Suprapubic skin (tissue), 4 donors: Measurements from ENCODE around the gene PCNX1. TPM values are rescaled to one million over a fixed set of nuclear protein-coding genes. Genes with fewer than 3 reads are reported as not detected.

Source experiments
- DNase-seq, 2 donors: peaks; one replicate each; pipeline ENCODE4 v3.0.0-alpha.2; 2019; ENCODE audit warnings: low spot score in 2 of 2
- H3K27ac ChIP-seq: fragments of 200-600 bp; sonication (generic); one replicate; pipeline ENCODE4 v1.5.1; 2019
- H3K27me3 ChIP-seq: fragments of 200-600 bp; sonication (generic); one replicate; pipeline ENCODE4 v1.5.1; 2019
- H3K36me3 ChIP-seq: fragments of 200-600 bp; sonication (generic); one replicate; pipeline ENCODE4 v1.5.1; 2019
- H3K4me1 ChIP-seq: fragments of 200-600 bp; sonication (generic); one replicate; pipeline ENCODE4 v1.5.1; 2019
- H3K4me3 ChIP-seq: fragments of 200-600 bp; sonication (generic); one replicate; pipeline ENCODE4 v1.5.1; 2019; ENCODE audit warnings: mild to moderate bottlenecking
- H3K9me3 ChIP-seq: fragments of 200-600 bp; sonication (generic); one replicate; pipeline ENCODE4 v1.5.1; 2019
- EP300 ChIP-seq: sonication (generic); formaldehyde crosslinking; IDR thresholded peaks from one replicate; pipeline ENCODE4 v1.6.1; 2017; ENCODE audit warnings: antibody characterized with exemption
- POLR2A ChIP-seq, 2 donors: fragments of 450-650 bp; IDR thresholded peaks; one replicate each; pipeline ENCODE4 v1.6.1; 2017; ENCODE audit warnings: antibody characterized with exemption in 2 of 2, mild to moderate bottlenecking in 2 of 2, moderate library complexity in 2 of 2
- POLR2AphosphoS5 ChIP-seq, 3 donors: sonication (generic); formaldehyde crosslinking; IDR thresholded peaks; one replicate each; pipeline ENCODE4 v1.6.1; 2017; ENCODE audit warnings: antibody characterized with exemption in 3 of 3
- WGBS: methylation state at CpG from one replicate; pipeline ENCODE4 v1.1.5; 2018; 5-methylcytosine and 5-hydroxymethylcytosine counted together
- total RNA-seq, 4 donors: library from RNA; depleted of rRNA; stranded (reverse); fragments of >200 nt; gene quantifications; one replicate each; pipeline ENCODE4 v1.1.0, GENCODE V29; 2016
- TF ChIP-seq, protein P1 (sequence below), 2 donors: fragments of 200-600 bp in 1 of 2; fragments of 450-650 bp in 1 of 2; sonication (generic) in 1 of 2; IDR thresholded peaks; one replicate each; pipeline ENCODE4 v1.5.1; 2016 to 2019; ENCODE audit warnings: antibody characterized with exemption in 2 of 2, mild to moderate bottlenecking in 1 of 2, moderate library complexity in 1 of 2

PCNX1 gene
- total RNA-seq, 4 donors from 2014 or later, result 22.0 to 95.4 (median 29.7) TPM

DNA sequence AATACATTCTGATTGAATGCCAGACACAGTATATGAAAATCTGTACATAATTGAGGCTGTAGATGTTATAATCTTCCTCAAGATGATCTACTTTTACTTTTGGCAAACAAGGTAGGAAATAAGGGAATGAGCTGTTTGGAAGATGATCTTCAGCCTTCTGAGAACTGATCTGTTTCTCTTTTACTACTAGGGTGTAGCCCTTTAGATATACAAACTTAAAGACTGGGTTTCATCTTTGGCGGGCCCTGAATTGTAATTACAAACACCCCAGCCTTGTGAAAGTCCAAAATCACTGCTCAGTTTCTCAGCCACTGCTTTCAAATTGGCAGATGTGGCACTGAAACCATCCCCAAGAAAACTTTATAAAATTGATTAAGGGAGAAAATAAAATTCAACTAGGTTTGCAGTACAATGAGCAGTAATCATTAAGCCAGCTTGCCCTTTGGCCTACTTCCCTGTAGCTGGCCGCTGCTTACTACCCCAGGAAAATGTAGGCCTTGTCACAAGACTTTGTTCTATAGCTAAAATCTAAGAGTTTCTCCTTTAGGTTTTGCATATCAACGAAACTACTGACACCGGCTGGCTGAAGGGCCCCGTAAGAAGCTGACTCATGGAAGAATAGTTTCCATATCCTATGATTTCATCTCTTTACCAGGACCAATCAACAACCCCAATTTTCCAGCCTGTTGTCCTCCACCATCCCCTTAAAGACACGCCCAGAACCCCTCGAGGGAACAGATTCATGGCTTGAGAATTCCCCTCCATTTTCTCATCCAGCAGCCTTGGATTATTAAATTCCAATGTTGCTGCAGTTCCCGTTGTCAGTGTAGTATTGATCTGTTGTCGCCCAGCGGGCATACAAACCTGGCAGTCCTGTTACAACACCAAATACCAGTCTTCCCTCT is 210.8 kb downstream of the PCNX1 start:
- Histone ChIP-seq H3K4me1 (peaks cover 5% of the 10 kb centered on the region), H3K4me3 (no peak overlapping the region), H3K36me3 (no peaks in the 10 kb centered on the region), H3K27ac (peak overlapping the region; percentile 23), H3K27me3 (no peaks in the 10 kb centered on the region), H3K9me3 (no peaks in the 10 kb centered on the region)
- 59% methylated on average over 10 of the region's 10 CpGs for WGBS
- TF ChIP-seq POLR2AphosphoS5 (IDR thresholded peaks at IDR 0.05) (no peak), POLR2A (IDR thresholded peaks at IDR 0.05) (no peak), EP300 (no peak)
- TF ChIP-seq, protein P1, sequence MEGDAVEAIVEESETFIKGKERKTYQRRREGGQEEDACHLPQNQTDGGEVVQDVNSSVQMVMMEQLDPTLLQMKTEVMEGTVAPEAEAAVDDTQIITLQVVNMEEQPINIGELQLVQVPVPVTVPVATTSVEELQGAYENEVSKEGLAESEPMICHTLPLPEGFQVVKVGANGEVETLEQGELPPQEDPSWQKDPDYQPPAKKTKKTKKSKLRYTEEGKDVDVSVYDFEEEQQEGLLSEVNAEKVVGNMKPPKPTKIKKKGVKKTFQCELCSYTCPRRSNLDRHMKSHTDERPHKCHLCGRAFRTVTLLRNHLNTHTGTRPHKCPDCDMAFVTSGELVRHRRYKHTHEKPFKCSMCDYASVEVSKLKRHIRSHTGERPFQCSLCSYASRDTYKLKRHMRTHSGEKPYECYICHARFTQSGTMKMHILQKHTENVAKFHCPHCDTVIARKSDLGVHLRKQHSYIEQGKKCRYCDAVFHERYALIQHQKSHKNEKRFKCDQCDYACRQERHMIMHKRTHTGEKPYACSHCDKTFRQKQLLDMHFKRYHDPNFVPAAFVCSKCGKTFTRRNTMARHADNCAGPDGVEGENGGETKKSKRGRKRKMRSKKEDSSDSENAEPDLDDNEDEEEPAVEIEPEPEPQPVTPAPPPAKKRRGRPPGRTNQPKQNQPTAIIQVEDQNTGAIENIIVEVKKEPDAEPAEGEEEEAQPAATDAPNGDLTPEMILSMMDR (IDR thresholded peaks at IDR 0.05), result no peak
- DNase-seq, result no peak

- H3K27ac ChIP-seq, result no peak overlapping the region
These were observed 211.8 kb downstream of the PCNX1 start for GRCh38 chr14:71119075-71119474.

GRCh38 chr14:71119832-71120231 is 212.6 kb downstream of the PCNX1 start:
- Histone ChIP-seq H3K27me3 (no peaks in the 10 kb centered on the region), H3K27ac (no peak overlapping the region), H3K4me1 (peaks cover 5% of the 10 kb centered on the region), H3K36me3 (no peaks in the 10 kb centered on the region), H3K9me3 (no peaks in the 10 kb centered on the region), H3K4me3 (no peak overlapping the region)
- TF ChIP-seq EP300, result no peak
- no peak for TF ChIP-seq POLR2A (IDR thresholded peaks at IDR 0.05)
- TF ChIP-seq POLR2AphosphoS5 (IDR thresholded peaks at IDR 0.05), result no peak
- 91% methylated on average over 1 of the region's 1 CpG for WGBS
- no peak for DNase-seq

More at GRCh38 chr14:71119075-71119474, 211.8 kb downstream of the PCNX1 start:
- 93% methylated on average over 1 of the region's 1 CpG for WGBS
- H3K4me1 ChIP-seq, result peaks cover 5% of the 10 kb centered on the region
- no peak for DNase-seq
- H3K4me3 ChIP-seq, result no peak overlapping the region
- H3K27me3 ChIP-seq, result no peaks in the 10 kb centered on the region
- no peaks in the 10 kb centered on the region for H3K9me3 ChIP-seq
- TF ChIP-seq POLR2AphosphoS5 (IDR thresholded peaks at IDR 0.05) (no peak), EP300 (no peak), POLR2A (IDR thresholded peaks at IDR 0.05) (no peak)
- no peaks in the 10 kb centered on the region for H3K36me3 ChIP-seq

- H3K27me3 ChIP-seq, result no peaks in the 10 kb centered on the region
- TF ChIP-seq EP300 (no peak), POLR2A (IDR thresholded peaks at IDR 0.05) (no peak), POLR2AphosphoS5 (IDR thresholded peaks at IDR 0.05) (no peak)
- TF ChIP-seq, protein P1 (IDR thresholded peaks at IDR 0.05), result no peak
- WGBS, result 83% methylated on average over 1 of the region's 1 CpG
- no peak for DNase-seq
- H3K36me3 ChIP-seq, result no peaks in the 10 kb centered on the region
- no peaks in the 10 kb centered on the region for H3K9me3 ChIP-seq
- no peak overlapping the region for H3K4me3 ChIP-seq
- peaks cover 5% of the 10 kb centered on the region for H3K4me1 ChIP-seq
- no peak overlapping the region for H3K27ac ChIP-seq
These were observed 213.7 kb downstream of the PCNX1 start for GRCh38 chr14:71121001-71121400.

DNA sequence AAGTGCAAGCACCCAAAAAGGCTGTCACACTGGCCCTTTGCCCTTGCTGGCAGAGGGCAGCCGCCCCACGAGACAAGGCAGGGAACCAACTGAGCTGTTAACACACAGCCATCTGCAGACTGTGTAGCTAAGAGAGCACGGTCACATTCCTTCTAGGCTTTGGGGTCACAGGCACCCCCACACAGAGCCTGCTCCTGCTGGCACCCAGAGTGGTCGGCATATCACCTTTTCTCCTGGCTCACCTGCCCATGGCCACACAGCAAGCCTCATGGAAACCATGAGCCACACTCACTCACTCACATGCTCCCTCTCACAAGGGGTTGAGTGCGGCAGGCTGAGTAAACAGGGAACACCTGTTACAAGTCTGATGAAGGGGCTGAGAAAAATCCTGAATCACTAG is 214.5 kb downstream of the PCNX1 start:
- no peak for DNase-seq
- Histone ChIP-seq H3K4me3 (no peak overlapping the region), H3K27me3 (no peaks in the 10 kb centered on the region), H3K4me1 (peaks cover 5% of the 10 kb centered on the region), H3K9me3 (no peaks in the 10 kb centered on the region), H3K36me3 (no peaks in the 10 kb centered on the region), H3K27ac (no peak overlapping the region)
- TF ChIP-seq, protein P1 (IDR thresholded peaks at IDR 0.05), result no peak
- no peak for TF ChIP-seq POLR2AphosphoS5 (IDR thresholded peaks at IDR 0.05)
- WGBS, result 96% methylated on average over 5 of the region's 5 CpGs

DNA sequence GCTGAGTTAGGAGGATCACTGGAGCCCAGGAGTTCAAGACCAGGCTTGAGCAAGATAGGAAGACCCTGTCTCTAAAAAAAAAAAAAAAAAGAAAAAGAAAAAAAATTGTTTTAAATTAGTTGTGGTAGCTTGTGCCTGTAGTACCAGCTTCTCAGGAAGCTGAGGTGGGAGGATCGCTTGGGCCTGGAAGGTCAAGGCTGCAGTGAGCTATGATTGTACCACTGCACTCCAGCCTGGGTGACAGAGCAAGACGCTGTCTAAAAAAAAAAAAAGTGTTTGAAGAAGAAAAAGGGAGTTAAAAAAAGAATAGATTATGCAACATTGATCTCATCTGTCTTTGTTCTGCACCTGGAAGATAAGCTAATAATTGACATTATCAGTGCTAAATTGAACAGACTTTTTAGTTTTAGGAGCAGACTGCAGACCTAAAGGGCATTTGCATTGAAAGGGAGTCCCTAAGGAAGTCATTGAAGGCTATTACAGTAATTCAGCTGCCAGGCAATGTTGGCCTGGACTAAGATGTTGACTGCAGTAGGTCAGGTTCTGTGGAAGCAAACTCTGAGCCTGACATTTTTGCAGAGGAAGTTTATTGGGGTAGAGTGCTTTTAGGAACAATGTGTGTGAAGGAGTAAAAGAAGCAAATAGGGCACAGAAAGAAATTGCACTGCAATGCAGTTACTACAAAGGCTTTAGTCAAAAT is 215.8 kb downstream of the PCNX1 start:
- 78% methylated on average over 2 of the region's 2 CpGs for WGBS
- no peak for DNase-seq

More for the DNA sequence above, 215.8 kb downstream of the PCNX1 start:
- no peak for TF ChIP-seq EP300
- no peak for TF ChIP-seq POLR2AphosphoS5 (IDR thresholded peaks at IDR 0.05)
- TF ChIP-seq, protein P1 (IDR thresholded peaks at IDR 0.05), result no peak
- Histone ChIP-seq H3K9me3 (no peaks in the 10 kb centered on the region), H3K27ac (no peak overlapping the region), H3K27me3 (no peaks in the 10 kb centered on the region), H3K4me1 (peaks cover 4% of the 10 kb centered on the region), H3K4me3 (no peak overlapping the region), H3K36me3 (no peaks in the 10 kb centered on the region)
